Right ventricle myocardium superior (tissue), 1 donor: Measurements from ENCODE around the gene FBXL5. TPM values are rescaled to one million over a fixed set of nuclear protein-coding genes. Genes with fewer than 3 reads are reported as not detected.
"Not testable (repeated sequence)": the region's sequence is repeated elsewhere in the genome, so short reads cannot be mapped to it uniquely, and the experiment has no call there.

Source experiments
- ATAC-seq: fragments of 200-7000 bp; cut with Tn5 transposase; one replicate; pipeline ENCODE4 v1.9.1; 2020; ENCODE audit warnings: mild to moderate bottlenecking; ENCODE audit not compliant: poor library complexity
- DNase-seq: peaks from one replicate; pipeline ENCODE4 v3.0.0-alpha.2; 2020
- intact Hi-C: fragments of 100-400 bp; cut with DNase I; formaldehyde crosslinking; loops from one replicate; pipeline ENCODE4 v1.11.2; 2022
- total RNA-seq: library from RNA; stranded (reverse); fragmentation: NEBNext Ultra II Directional; extraction: Animal tissue kit (Norgen Biotek cat#: 25700); gene quantifications from one replicate; pipeline ENCODE4 v1.2.1, GENCODE V29; 2021
- donor health status: DM: no; HTN: yes; CAD: no; lungs with severe emphysema.

The FBXL5 gene
- total RNA-seq, 1 donor from 2014 or later, result 99.0 TPM

DNA sequence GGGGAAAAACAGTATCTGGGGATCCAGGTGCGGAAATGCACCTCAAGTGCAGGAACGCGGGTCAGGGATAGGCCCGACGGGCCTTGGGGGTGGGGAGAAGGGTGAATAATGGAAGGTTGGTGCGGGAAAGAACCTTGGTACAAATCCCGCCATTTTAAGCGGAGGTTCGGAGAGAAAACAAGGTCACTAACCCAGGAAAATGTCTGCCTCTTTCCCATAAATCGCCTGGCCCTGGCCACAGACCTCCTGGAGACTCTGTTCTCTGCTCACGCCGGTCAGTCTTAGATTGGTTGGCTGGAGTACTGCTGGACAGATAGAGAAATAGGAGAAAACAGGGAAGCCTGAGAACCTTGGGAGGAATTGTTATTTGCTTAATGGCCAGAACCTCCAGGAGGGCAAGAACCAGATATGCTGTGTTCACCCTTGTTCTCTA is 897 bp upstream of the FBXL5 start:
- peak; percentile 39 for DNase-seq
- intact Hi-C loops, result no loop called here
- peak; percentile 2 for ATAC-seq

DNA sequence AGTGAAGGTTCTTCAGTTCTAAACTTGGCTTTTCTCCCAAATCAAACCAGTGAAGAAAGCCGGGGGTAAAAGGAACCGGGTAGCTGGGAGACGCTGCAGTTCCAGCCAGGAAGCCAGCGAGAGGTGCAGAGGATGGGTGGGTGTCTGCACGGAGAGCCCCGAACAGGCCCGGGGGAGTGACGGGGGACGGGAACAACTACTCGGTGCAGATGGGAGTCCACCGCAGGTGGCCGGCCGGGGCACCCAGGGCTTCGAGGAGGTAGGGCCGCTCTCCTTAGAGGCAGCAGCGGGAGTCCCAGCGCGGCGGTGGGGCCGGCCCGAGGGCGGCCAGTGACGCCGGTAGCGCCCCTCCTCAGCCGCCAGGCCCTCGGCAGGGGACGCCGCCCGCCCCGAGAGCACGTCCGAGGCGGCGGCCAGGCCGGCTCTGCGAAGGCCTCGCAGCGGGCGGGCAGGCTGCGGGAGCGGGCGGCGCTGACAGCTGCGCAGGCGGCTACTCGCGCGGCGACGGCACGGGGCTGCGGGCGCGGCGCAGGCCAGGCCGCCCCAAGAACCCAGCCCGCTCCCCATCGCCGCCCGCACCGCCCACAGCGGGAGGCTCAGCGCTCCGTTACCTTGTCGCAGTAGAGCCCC is 449 bp downstream of the FBXL5 start:
- peak; percentile 60 for ATAC-seq
- intact Hi-C loops, result no loop called here
- DNase-seq, result peak; percentile 71

DNA sequence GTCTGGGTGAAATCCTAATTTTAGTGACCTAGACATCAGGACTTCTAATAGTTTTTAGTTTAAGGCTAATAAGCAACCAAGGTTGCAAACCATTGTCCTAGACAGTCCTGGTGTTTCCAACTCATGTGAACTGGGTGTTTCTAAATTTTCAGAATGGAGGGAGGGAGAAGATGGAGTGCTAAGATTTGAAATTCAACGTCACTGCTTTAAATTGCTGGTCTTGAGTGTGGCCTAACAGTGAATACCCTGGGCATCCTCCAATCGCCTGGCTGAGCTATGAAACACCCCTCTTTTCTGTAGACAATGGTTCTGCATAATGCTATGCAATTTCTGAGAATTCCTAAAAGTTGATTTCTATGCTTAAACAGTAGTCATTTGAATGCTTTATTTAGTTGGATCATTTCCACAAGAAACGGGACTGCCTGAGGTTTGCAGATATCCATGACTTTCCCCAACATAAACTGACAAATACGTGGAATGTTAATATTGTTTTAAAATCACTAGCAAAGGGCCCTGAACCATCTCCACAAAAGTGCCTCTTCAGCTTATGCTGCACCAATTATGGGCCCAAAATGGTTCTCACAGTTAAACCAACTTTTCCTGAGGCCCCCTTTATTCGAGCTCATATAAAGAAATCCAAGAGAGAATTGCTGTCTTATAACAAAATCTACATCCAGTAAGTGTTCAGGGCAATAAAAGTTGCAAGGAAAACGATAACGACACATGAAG is 1.1 kb downstream of the FBXL5 start:
- intact Hi-C loops, result no loop called here
- peak; percentile 7 for ATAC-seq
- no peak for DNase-seq

DNA sequence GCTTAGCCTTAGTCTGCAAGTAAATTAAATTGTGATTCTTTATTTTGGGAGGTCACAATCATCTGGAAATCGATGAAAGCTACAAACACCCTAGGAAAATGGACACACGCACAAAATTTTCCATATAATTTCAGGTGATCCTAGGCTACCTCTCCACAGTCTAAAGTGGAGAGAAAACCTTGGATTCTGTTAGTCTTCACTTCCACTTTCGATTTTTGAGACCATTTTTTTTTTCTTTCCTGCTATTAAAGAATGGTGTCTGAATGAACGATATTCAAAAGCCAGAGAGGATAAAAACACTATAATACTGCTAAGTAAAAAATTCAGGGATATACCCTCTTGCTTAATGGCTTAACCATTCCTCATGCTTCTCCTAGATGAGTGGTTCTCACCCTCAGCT is 1.7 kb downstream of the FBXL5 start:
- intact Hi-C loops, result no loop called here
- ATAC-seq, result no peak
- DNase-seq, result no peak

DNA sequence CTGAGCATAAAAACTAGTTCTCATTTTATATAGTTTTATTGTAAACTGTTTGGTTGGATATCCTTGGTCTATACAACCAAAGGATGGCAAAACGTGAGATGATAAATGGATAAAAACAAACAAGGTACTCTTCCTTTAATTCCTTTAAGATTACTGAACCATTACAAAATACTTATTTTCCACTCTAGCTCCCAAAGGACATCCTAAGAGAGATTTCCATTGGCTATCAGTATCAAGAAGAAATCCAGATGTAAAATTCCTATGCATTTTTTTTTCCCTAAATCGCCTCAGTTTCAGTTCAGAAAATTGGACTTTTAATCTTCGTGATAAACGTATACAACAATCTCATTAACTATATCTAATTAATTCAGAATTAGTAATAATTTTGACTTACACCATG is 2.3 kb downstream of the FBXL5 start:
- intact Hi-C loops, result no loop called here
- ATAC-seq (no peak), DNase-seq (no peak)

DNA sequence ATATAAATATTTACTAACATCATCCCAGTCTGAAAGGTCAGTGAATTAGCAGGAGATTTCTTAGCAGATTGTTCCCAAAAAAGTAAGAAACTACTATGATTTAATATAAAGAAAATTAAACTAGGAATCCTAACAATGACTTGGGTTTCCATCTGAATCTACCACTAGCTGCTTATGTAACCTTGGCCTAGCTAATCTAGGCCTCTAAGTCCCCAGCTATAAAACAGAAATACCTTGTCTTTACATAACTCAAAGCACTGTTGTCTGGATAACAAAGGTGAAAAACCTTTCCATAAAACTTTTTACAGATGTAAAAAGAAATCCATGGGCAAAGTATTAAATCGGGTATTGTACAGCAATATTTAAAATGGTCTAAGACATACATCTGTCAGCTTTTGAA is 3.0 kb downstream of the FBXL5 start:
- intact Hi-C loops, result no loop called here
- no peak for ATAC-seq
- no peak for DNase-seq

DNA sequence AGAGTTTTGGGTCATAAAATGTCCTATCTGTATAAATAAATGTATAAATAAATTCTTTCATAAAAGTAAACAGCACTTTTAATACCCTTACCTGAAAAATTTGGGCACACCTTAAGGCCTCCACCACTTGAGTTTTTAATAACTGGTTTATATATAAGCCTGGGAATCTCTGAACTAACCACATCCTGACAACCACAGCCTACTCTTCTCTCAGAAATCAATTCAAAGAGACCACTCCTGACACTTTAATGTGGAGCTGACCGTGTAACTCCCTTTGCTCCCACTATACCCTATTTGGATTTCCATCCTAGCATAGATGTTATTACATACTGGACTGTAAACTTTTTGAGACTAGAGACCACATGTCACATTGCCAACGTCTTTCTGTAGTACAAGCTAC is 3.5 kb downstream of the FBXL5 start:
- ATAC-seq (no peak), DNase-seq (no peak)
- intact Hi-C loops, result no loop called here

DNA sequence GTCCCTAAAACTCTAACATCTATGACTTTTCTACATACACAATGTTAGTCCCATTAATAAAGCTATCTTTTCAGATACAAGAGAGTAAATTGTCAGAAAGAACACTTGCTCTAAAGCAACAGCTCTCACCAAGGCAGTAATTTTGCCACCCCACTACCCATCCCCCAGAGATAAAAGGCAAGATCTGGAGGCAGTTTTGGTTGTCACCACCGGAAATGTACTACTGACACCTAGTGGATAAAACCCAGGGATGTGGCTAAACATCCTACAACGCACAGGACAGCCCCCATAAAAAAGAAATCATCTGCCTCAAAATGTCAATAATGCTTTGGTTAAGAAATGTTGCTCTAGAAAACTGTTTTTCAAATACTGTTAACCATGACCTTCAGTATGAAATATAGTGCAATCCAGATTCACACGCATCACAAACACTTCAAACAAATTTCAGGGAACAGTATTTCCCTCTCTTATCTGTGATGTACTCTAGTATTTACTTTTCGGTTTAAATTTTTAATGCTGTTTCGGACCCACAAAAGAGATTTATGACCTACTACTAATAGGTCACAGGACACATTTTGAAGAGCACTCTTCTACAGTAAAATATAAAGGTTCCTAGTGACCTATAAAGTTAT is 5.1 kb downstream of the FBXL5 start:
- DNase-seq (no peak), ATAC-seq (peak; percentile 73)
- intact Hi-C loops, result loop anchor here (10.0 kb wide), 1 partner anchor 165 kb away; no protein-coding TSS in a partner anchor

DNA sequence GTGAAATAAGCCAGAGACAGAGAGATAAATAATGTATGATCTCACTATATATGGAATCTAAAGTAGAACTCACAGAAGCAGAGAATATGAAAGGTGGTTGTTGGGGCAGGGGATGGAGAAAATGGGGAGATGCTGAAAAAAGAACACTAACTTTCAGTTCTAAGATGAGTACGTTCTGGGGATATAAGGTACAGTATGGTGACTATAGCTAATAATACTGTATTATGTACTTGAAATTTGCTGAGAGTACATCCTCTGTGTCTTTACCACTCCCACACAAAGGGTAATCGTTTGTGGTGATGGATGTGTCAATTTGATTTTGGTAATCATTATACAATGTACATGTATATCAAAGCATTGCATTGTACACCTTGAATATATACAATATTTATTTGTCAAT is 6.6 kb downstream of the FBXL5 start:
- intact Hi-C loops, result loop anchor here (10.0 kb wide), 1 partner anchor 164 kb away; no protein-coding TSS in a partner anchor
- DNase-seq (no peak), ATAC-seq (no peak)

DNA sequence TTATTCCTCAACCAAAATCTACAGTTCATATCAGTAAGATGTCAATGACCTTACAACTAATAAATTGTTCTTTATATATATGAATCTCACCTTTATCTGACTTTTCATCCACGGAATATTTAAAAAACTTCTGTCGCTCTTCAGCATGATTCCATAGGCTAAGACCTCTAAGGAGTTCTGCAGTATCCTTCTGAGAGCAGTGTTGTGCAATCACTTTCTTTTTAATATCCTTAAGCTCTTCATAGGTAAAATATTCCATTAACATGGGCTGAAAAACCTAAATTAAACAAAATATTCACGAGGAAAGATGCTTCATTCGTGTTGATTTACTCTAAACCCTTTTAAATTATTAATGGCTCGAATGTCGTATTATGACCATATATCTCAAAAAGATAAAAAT is 16.7 kb downstream of the FBXL5 start:
- intact Hi-C loops, result no loop called here
- DNase-seq (no peak), ATAC-seq (no peak)

DNA sequence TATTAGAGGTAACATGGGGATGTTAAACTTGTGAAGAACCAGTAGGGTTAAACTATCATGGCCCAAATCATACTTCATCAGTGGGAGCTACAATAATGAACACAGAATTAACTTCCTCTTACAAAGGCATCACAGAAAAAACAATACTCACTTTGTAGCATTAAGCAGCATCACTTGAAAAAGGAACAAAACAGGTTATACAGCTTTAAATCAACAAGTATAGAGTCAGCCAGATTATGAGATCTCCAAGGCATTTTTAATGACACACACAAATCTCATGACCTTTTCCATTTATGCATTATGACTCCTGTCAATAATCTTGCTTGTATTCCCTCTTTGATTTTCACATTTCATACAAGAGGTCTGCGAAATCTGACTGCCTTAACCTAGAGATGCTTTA is 18.3 kb downstream of the FBXL5 start:
- ATAC-seq, result no peak
- no peak for DNase-seq
- intact Hi-C loops, result no loop called here

DNA sequence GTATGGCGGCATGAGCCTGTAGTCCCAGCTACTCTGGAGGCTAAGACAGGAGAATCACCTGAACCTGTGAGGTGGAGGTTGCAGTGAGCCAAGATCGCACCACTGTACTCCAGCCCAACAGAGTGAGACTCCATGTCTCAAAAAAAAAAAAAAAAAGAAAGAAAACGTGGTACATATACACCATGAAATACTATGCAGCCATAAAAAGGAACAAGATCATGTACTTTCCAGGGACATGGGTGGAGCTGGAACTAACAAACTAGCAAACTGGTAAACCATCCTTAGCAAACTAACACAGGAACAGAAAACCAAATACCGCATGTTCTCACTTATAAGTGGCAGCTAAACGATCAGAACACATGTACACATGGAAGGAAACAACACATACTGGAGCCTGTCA is 37.8 kb downstream of the FBXL5 start:
- ATAC-seq, intact Hi-C loops, DNase-seq: not testable (repeated sequence)

DNA sequence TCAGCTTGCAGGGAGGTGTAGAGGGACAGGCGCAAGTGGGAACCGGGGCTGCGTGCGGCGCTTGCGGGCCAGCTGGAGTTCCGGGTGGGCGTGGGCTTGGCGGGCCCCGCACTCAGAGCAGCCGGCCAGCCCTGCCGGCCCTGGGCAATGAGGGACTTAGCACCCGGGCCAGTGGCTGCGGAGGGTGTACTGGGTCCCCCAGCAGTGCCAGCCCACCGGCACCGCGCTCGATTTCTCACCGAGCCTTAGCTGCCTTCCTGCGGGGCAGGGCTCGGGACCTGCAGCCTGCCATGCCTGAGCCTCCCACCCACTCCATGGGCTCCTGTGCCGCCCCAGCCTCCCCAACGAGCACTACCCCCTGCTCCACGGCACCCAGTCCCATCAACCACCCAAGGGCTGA is 40.3 kb downstream of the FBXL5 start:
- intact Hi-C loops, ATAC-seq, DNase-seq: not testable (repeated sequence)

DNA sequence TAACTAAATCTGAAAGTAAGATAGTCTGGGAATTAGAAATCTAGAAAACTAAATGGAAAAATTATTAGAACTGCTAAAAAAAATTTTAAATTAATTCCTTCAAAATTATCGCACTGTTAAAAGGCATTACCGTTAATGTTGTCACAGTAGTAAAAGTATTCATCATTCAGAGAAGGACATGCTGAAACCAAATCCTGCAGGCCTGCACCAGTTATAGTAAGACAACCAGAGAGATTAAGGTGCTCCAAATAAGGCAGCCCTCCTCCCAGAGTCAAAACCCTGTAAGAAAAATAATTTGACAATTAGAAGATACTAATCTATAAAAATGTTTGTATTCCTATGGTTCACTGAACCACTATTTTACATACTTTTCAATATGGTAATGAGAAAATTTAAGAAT is 43.0 kb downstream of the FBXL5 start:
- DNase-seq (no peak), ATAC-seq (no peak)
- intact Hi-C loops, result no loop called here

DNA sequence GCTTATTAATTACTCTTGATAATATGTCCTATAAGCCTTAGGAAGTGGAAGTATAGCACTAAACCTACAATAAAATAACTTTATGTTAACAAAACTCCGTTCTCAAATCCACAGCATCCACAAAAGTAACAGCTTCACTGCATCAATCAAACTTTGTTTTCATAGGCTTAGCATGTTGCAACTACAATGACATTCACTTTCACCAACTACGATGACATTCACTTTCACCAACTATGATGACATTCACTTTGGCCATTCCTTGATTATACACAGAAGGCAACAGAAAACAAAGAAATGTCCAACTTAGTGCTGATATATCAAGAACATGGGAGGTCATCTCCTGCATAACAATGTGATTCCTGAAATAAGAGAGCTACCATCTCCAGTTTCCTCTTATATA is 44.3 kb downstream of the FBXL5 start:
- DNase-seq (no peak), ATAC-seq (no peak)
- intact Hi-C loops, result no loop called here

DNA sequence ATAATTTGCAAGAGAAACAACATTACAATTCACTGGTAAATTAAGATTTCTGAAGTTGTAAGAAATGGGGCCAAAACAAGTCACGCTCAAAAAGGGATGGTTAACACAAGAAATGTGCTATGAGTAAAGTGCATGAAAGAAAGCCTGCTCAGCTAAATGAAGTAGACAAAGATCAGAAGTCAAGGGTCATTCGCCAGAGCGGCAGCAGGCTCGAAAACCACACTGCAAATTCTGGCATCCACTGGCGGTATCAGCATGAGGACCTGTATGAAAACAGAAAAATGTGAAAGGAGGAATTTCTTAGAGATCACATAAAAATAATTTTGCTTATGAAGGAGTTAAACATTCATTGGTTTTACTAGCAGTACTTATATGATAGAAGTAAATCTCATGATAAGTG is 49.6 kb downstream of the FBXL5 start:
- no peak for DNase-seq
- intact Hi-C loops, result no loop called here
- ATAC-seq, result no peak

DNA sequence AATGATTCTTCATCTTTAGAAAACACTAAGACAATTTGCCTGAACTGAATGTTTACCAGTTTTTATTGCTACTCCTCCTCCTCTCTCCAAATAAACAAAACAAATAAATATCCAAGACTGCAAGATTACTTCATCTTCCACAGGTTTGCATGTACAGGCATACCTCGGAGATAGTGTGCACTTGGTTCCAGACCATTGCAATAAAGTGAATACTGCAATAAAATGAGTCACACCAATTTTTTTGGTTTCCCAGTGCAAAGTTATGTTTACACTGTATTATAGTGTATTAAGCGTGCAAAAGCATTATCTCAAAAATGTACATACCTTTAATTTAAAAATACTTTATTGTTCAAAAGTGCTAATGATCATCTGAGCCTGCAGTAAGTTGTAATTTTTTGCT is 53.3 kb downstream of the FBXL5 start:
- ATAC-seq (no peak), DNase-seq (no peak)
- intact Hi-C loops, result no loop called here

DNA sequence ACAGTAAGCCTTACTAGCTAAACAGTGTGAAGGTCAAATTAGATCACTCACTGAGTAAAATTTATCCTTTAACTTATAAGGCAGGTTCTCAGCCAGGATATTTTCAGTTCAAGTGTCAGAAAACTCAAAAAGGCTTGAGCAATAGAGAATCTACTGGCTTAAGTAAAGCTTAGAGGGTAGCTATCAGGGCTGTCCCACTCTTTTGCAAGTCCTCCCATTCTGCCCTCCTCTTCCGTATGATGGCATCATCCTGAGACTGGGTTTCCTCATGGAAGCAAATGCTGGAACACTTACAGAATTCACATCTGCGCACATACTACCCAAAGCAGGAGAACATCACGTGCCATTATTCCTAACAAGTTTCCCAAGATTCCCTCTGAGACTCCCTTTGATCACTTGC is 55.0 kb downstream of the FBXL5 start:
- intact Hi-C loops, result no loop called here
- no peak for DNase-seq
- no peak for ATAC-seq

DNA sequence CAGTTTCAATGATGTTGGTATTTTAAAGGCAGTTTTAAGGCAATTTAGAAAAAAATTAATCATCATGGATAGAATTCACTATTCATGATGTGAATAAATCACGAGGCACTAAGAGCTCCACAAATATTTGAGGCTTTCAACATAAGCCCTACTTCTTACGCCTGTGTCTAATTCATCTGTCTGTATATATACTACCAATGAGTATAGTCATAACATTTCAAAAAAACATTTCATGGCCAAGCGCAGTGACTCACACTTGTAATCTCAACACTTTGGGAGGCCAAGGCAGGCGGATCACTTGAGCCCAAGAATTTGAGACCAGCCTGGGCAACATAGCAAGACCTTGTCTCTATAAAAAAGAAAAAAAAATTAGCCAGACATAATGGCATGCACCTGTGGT is 56.5 kb downstream of the FBXL5 start:
- DNase-seq, result no peak
- ATAC-seq, result no peak
- intact Hi-C loops, result no loop called here

DNA sequence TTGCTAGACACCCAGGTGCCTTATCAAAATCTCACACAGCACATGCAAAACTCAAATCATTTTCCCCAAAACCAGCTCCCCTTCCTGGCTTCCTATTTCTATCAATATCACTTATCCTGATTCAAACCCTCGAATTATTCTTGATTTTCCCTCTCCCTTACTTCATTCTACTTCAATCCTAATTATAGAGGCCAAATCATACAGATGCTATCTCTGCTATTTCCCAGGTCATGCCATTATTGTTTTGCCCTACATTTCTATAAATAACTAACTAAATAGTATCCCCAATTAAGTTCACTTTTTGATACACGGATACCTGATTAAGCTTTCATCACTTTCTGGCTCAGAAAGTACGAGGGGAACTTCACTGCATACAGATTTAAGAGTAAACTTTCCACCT is 62.4 kb downstream of the FBXL5 start:
- DNase-seq (no peak), ATAC-seq (no peak)
- intact Hi-C loops, result no loop called here
